BLaER1 treated with 17β-estradiol and CSF1 and Interleukin-3, amounts not matched to agents 10 nM and 100 nM (cell line): Measurements from ENCODE around the gene SERPINA3.
"Not testable (repeated sequence)": the region's sequence is repeated elsewhere in the genome, so short reads cannot be mapped to it uniquely, and the experiment has no call there.

Experiments
- H3K27ac ChIP-seq, 11 experiments: shearing (Covaris generic); formaldehyde crosslinking; 2 replicates each; pipeline ENCODE4 v1.8.1; 2022
- H3K27me3 ChIP-seq, 11 experiments: shearing (Covaris generic); formaldehyde crosslinking; 2 replicates each; pipeline ENCODE4 v1.8.1; 2022
- H3K36me3 ChIP-seq, 11 experiments: shearing (Covaris generic); formaldehyde crosslinking; 2 replicates each; pipeline ENCODE4 v1.8.1; 2022
- H3K4me1 ChIP-seq, 10 experiments: shearing (Covaris generic); formaldehyde crosslinking; 2 replicates each; pipeline ENCODE4 v1.8.1; 2022
- H3K4me2 ChIP-seq, 11 experiments: shearing (Covaris generic); formaldehyde crosslinking; 2 replicates each; pipeline ENCODE4 v1.8.1; 2022
- H3K4me3 ChIP-seq, 10 experiments: shearing (Covaris generic); formaldehyde crosslinking; 2 replicates each; pipeline ENCODE4 v1.8.1; 2022
- H3K9ac ChIP-seq, 11 experiments: shearing (Covaris generic); formaldehyde crosslinking; 2 replicates each; pipeline ENCODE4 v1.8.1; 2022
- H3K9me3 ChIP-seq, 11 experiments: shearing (Covaris generic); formaldehyde crosslinking; replicated peaks in 1 of 11; 2 replicates each; pipeline ENCODE4 v1.8.1; 2022
- H4K20me1 ChIP-seq, 11 experiments: shearing (Covaris generic); formaldehyde crosslinking; 2 replicates each; pipeline ENCODE4 v1.8.1; 2022
- Cebpa-rat ChIP-seq, 11 experiments: shearing (Covaris generic); IDR thresholded peaks; 2 replicates each; pipeline ENCODE4 v1.8.1; 2022

The SERPINA3 gene

DNA sequence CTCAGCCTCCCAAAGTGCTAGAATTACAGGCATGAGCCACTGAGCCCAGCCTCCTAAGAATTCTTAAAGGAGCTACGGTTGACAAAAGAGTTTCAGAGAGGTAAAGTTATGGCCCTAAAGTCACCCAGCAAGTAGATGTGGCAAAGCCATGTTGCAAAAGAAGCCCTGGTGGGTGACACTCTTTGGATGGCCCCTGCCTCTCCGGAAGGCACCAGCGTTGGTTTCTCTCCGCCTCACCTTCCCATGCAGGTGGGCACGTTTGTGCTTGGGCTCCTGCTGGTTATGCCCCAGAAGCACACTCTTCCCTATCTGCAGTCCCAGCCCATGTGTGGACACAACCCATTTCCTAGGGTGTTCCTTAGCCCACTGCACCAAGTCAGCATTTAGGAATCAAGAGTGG, 9.5 kb upstream of the SERPINA3 start:
- H3K4me3 ChIP-seq: no peak overlapping the region
- TF ChIP-seq Cebpa-rat (IDR thresholded peaks at IDR 0.05): no peak
- H3K4me2 ChIP-seq: no peak overlapping the region
- no peaks in the 10 kb centered on the region for H3K27me3 ChIP-seq
- no peaks in the 10 kb centered on the region for H4K20me1 ChIP-seq
- no peaks in the 10 kb centered on the region for H3K9me3 ChIP-seq
- H3K4me1 ChIP-seq: peaks cover 0 to 28% (median 6%) of the 10 kb centered on the region in 10 experiments; a peak in 10 of 20 replicates
- H3K36me3 ChIP-seq: no peaks in the 10 kb centered on the region
- H3K27ac ChIP-seq: no peak overlapping the region
- H3K9ac ChIP-seq: no peak overlapping the region

GRCh38 chr14:94605361-94605760, 6.8 kb upstream of the SERPINA3 start:
- Histone ChIP-seq H3K27ac (no peak overlapping the region), H3K9me3 (0 out of 22 replicates have a peak, but pooled peaks cover 0 to 4% (median 0%) of the 10 kb centered on the region in 11 experiments), H3K4me2 (no peak overlapping the region), H3K4me1 (peaks cover 0 to 13% (median 2%) of the 10 kb centered on the region in 10 experiments; a peak in 9 of 20 replicates), H4K20me1 (no peaks in the 10 kb centered on the region), H3K36me3 (no peaks in the 10 kb centered on the region), H3K4me3 (no peak overlapping the region), H3K9ac (no peak overlapping the region), H3K27me3 (no peaks in the 10 kb centered on the region)
- TF ChIP-seq Cebpa-rat (IDR thresholded peaks at IDR 0.05): no peak

- not testable (repeated sequence) for H3K9ac ChIP-seq, H3K4me3 ChIP-seq, H3K9me3 ChIP-seq, H3K4me1 ChIP-seq, H3K27ac ChIP-seq, H3K4me2 ChIP-seq, H3K36me3 ChIP-seq, H3K27me3 ChIP-seq, H4K20me1 ChIP-seq
These were observed 3.2 kb upstream of the SERPINA3 start for GRCh38 chr14:94608966-94609365.

DNA sequence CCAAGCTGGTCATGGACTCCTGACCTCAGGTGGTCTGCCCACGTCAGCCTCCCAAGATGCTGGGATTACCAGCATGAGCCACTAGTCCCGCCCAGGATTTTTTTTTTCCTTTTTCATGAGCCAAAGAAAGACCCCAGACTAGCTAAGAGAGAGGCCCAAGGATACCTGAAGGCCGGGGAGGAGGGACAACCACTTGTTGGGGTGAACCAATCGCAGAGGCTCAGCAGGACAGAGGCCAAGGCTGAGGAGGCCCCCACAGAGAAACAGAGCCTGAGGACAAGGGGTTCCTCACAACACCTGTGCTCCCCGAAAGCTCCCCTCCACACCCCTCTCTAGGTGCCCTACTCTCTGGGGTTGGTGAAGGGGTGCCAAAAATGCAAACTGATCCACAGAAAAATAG, 1.0 kb upstream of the SERPINA3 start:
- Histone ChIP-seq H3K36me3 (no peaks in the 10 kb centered on the region), H3K4me3 (no peak overlapping the region), H3K4me2 (no peak overlapping the region), H3K4me1 (peaks cover 0 to 6% (median 0%) of the 10 kb centered on the region in 10 experiments; a peak in 2 of 20 replicates), H3K9ac (no peak overlapping the region), H3K9me3 (0 out of 22 replicates have a peak, but pooled peaks cover 0 to 4% (median 0%) of the 10 kb centered on the region in 11 experiments), H4K20me1 (no peaks in the 10 kb centered on the region), H3K27ac (no peak overlapping the region), H3K27me3 (no peaks in the 10 kb centered on the region)
- TF ChIP-seq Cebpa-rat (IDR thresholded peaks at IDR 0.05): no peak

- Histone ChIP-seq H3K27me3 (no peaks in the 10 kb centered on the region), H3K36me3 (no peaks in the 10 kb centered on the region), H3K4me3 (no peak overlapping the region), H4K20me1 (no peaks in the 10 kb centered on the region), H3K27ac (no peak overlapping the region), H3K4me1 (peaks cover 0 to 6% (median 0%) of the 10 kb centered on the region in 10 experiments; a peak in 2 of 20 replicates), H3K9me3 (peaks cover 6 to 17% (median 11%) of the 10 kb centered on the region in 11 experiments), H3K9ac (no peak overlapping the region), H3K4me2 (peak overlapping the region in 1 of 11 experiments; percentile 6; a peak in 1 of 22 replicates)
- TF ChIP-seq Cebpa-rat (IDR thresholded peaks at IDR 0.05): no peak
These were observed 676 bp downstream of the SERPINA3 start for GRCh38 chr14:94612580-94613554.

GRCh38 chr14:94613720-94614644, 1.8 kb downstream of the SERPINA3 start:
- no peak overlapping the region for H3K4me2 ChIP-seq
- TF ChIP-seq Cebpa-rat (IDR thresholded peaks at IDR 0.05): no peak
- H4K20me1 ChIP-seq: no peaks in the 10 kb centered on the region
- H3K4me3 ChIP-seq: no peak overlapping the region
- H3K27ac ChIP-seq: no peak overlapping the region
- H3K27me3 ChIP-seq: no peaks in the 10 kb centered on the region
- H3K4me1 ChIP-seq: peaks cover 0 to 6% (median 0%) of the 10 kb centered on the region in 10 experiments; a peak in 2 of 20 replicates
- no peak overlapping the region for H3K9ac ChIP-seq
- H3K36me3 ChIP-seq: no peaks in the 10 kb centered on the region
- H3K9me3 ChIP-seq: peaks cover 17 to 27% (median 22%) of the 10 kb centered on the region in 11 experiments

GRCh38 chr14:94614802-94615201, 2.6 kb downstream of the SERPINA3 start:
- Histone ChIP-seq H3K4me1 (peaks cover 0 to 6% (median 0%) of the 10 kb centered on the region in 10 experiments; a peak in 2 of 20 replicates), H4K20me1 (no peaks in the 10 kb centered on the region), H3K27ac (no peak overlapping the region), H3K9me3 (peaks cover 20 to 32% (median 28%) of the 10 kb centered on the region in 11 experiments), H3K9ac (no peak overlapping the region), H3K4me3 (no peak overlapping the region), H3K4me2 (no peak overlapping the region), H3K27me3 (no peaks in the 10 kb centered on the region), H3K36me3 (no peaks in the 10 kb centered on the region)
- TF ChIP-seq Cebpa-rat (IDR thresholded peaks at IDR 0.05): no peak

- H3K27me3 ChIP-seq: no peaks in the 10 kb centered on the region
- H3K9me3 ChIP-seq: peaks cover 20 to 35% (median 28%) of the 10 kb centered on the region in 11 experiments
- H3K27ac ChIP-seq: no peak overlapping the region
- peaks cover 0 to 6% (median 0%) of the 10 kb centered on the region in 10 experiments; a peak in 2 of 20 replicates for H3K4me1 ChIP-seq
- H3K4me3 ChIP-seq: no peak overlapping the region
- H3K36me3 ChIP-seq: no peaks in the 10 kb centered on the region
- H4K20me1 ChIP-seq: no peaks in the 10 kb centered on the region
- H3K9ac ChIP-seq: no peak overlapping the region
- no peak overlapping the region for H3K4me2 ChIP-seq
- TF ChIP-seq Cebpa-rat (IDR thresholded peaks at IDR 0.05): no peak
These were observed 3.1 kb downstream of the SERPINA3 start for GRCh38 chr14:94615254-94615653.
